K562 (cell line): ENCODE results near the gene GDF15. TPM values are rescaled to one million over a fixed set of nuclear protein-coding genes. Genes with fewer than 3 reads are reported as not detected.

Source experiments
- DMBX1 ChIP-seq: fragments of 250-450 bp; sonication (Bioruptor Pico); IDR thresholded peaks from 2 replicates; pipeline ENCODE4 v1.8.0; 2022; ENCODE audit warnings: inconsistent platforms, mild to moderate bottlenecking, moderate library complexity, borderline replicate concordance
- FOXK1 ChIP-seq: sonication (generic); formaldehyde crosslinking; IDR thresholded peaks from 2 replicates; pipeline ENCODE4 v1.8.0; 2022; ENCODE audit warnings: missing genetic modification reagents, mild to moderate bottlenecking, borderline replicate concordance
- GABPB1 ChIP-seq: sonication (generic); formaldehyde crosslinking; IDR thresholded peaks from 2 replicates; pipeline ENCODE4 v1.8.0; 2022; ENCODE audit warnings: mild to moderate bottlenecking, missing genetic modification reagents
- HNRNPK ChIP-seq: fragments of 200-400 bp; formaldehyde crosslinking; IDR thresholded peaks from one replicate; pipeline ENCODE4 v1.6.1; 2018; ENCODE audit warnings: mild to moderate bottlenecking, low read depth, low read length; ENCODE audit not compliant: poor library complexity, severe bottlenecking
- JUN ChIP-seq, 2 experiments: sonication (generic) in 1 of 2; formaldehyde crosslinking in 1 of 2; IDR thresholded peaks; 2 replicates each; pipeline versions ENCODE4 v1.6.1 to v1.8.0; 2012 to 2022; ENCODE audit warnings: borderline replicate concordance in 2 of 2, mild to moderate bottlenecking in 2 of 2, improper control_type of control experiment in 1 of 2, low read depth in 1 of 2, low read length in 1 of 2, missing genetic modification reagents in 1 of 2
- MAFF ChIP-seq: IDR thresholded peaks from 2 replicates; pipeline ENCODE4 v1.6.1; 2012; ENCODE audit warnings: low read length, improper control_type of control experiment
- MCM3 ChIP-seq: fragments of 450-650 bp; IDR thresholded peaks from 2 replicates; pipeline ENCODE4 v1.6.1; 2016
- OTX1 ChIP-seq: fragments of 450-650 bp; formaldehyde crosslinking; IDR thresholded peaks from 2 replicates; pipeline ENCODE4 v1.4.0; 2022; ENCODE audit warnings: mild to moderate bottlenecking
- PHF8 ChIP-seq: fragments of 200-600 bp; sonication (generic); IDR thresholded peaks from 2 replicates; pipeline ENCODE4 v1.6.1; 2012; ENCODE audit warnings: mixed run types, mild to moderate bottlenecking, inconsistent platforms, low read length, moderate library complexity, borderline replicate concordance
- PTTG1 ChIP-seq: fragments of 450-650 bp; IDR thresholded peaks from 2 replicates; pipeline ENCODE4 v1.6.1; 2016; ENCODE audit warnings: low read depth, mild to moderate bottlenecking, missing genetic modification characterization, missing compliant biosample characterization
- SIN3A ChIP-seq, 2 experiments: fragments of 150-350 bp in 1 of 2; IDR thresholded peaks; 2 replicates each; pipeline ENCODE4 v1.6.1; 2011 to 2016; ENCODE audit warnings: borderline replicate concordance in 2 of 2, low read depth in 2 of 2, low read length in 2 of 2, mild to moderate bottlenecking in 2 of 2, moderate library complexity in 2 of 2; ENCODE audit not compliant: control insufficient read depth in 1 of 2
- SIN3B ChIP-seq: fragments of 450-650 bp; IDR thresholded peaks from 2 replicates; pipeline ENCODE4 v1.6.1; 2017; ENCODE audit warnings: low read depth, mild to moderate bottlenecking, moderate library complexity
- STAT5A ChIP-seq: IDR thresholded peaks from 2 replicates; pipeline ENCODE4 v1.6.1; 2012; ENCODE audit warnings: low read length, inconsistent platforms, borderline replicate concordance
- SUPT5H ChIP-seq: fragments of 450-650 bp; IDR thresholded peaks from 2 replicates; pipeline ENCODE4 v1.6.1; 2016
- TARDBP ChIP-seq: fragments of 450-650 bp; IDR thresholded peaks from 2 replicates; pipeline ENCODE4 v1.6.1; 2016
- ZBTB1 ChIP-seq: sonication (generic); formaldehyde crosslinking; IDR thresholded peaks from 2 replicates; pipeline ENCODE4 v1.8.1; 2023; ENCODE audit warnings: missing genetic modification reagents, low read depth, mild to moderate bottlenecking, borderline replicate concordance
- ZNF57 ChIP-seq: fragments of 450-650 bp; formaldehyde crosslinking; IDR thresholded peaks from 2 replicates; pipeline ENCODE4 v1.4.0; 2020; ENCODE audit warnings: mild to moderate bottlenecking, moderate library complexity
- polyA plus RNA-seq, 8 experiments: library from polyadenylated mRNA; depleted of rRNA in 4 of 8; stranded (reverse) in 5 of 8; unstranded in 3 of 8; fragments of >200 nt; fragmentation: Nextera tagmentation in 2 of 8; fragmentation: Illumina TruSeq in 1 of 8; extraction: Ambion mirVana in 2 of 8; extraction: Trizol in 1 of 8; gene quantifications; 2 replicates each; pipeline versions ENCODE4 v1.2.1 to v1.2.3, GENCODE V29; 2011 to 2014; ENCODE audit warnings: inconsistent platforms in 1 of 8, missing spikeins in 1 of 8
- total RNA-seq, 7 experiments: library from RNA; depleted of rRNA in 6 of 7; stranded (reverse); fragments of >200 nt in 6 of 7; fragmentation: Illumina TruSeq in 2 of 7; extraction: Trizol in 2 of 7; gene quantifications; 2 replicates each; pipeline versions ENCODE4 v1.2.1 to v1.2.3, GENCODE V29; 2011 to 2021; ENCODE audit warnings: low replicate concordance in 1 of 7
- TF ChIP-seq, protein P1 (sequence below): fragments of 200-800 bp; sonication (Bioruptor generic); IDR thresholded peaks from 2 replicates; pipeline ENCODE4 v1.6.1; 2016; ENCODE audit warnings: missing genetic modification characterization, missing compliant biosample characterization
- TF ChIP-seq, protein P2 (sequence below): fragments of 450-650 bp; conservative IDR thresholded peaks from 2 replicates; pipeline ENCODE4 v1.6.1; 2016; ENCODE audit warnings: missing genetic modification characterization, low read depth, mild to moderate bottlenecking, control low read depth, missing compliant biosample characterization
- TF ChIP-seq, protein P3 (sequence below): fragments of 450-650 bp; conservative IDR thresholded peaks from 2 replicates; pipeline ENCODE4 v1.6.1; 2016; ENCODE audit warnings: missing genetic modification characterization, low read depth, mild to moderate bottlenecking, missing compliant biosample characterization, moderate library complexity

Gene GDF15
- total and polyA plus RNA-seq, 9 of the 15 experiments (the other 6 are each of a cell fraction or from before 2014, with no cell fraction given), result 2.3 to 82.4 (median 12.5) TPM

DNA sequence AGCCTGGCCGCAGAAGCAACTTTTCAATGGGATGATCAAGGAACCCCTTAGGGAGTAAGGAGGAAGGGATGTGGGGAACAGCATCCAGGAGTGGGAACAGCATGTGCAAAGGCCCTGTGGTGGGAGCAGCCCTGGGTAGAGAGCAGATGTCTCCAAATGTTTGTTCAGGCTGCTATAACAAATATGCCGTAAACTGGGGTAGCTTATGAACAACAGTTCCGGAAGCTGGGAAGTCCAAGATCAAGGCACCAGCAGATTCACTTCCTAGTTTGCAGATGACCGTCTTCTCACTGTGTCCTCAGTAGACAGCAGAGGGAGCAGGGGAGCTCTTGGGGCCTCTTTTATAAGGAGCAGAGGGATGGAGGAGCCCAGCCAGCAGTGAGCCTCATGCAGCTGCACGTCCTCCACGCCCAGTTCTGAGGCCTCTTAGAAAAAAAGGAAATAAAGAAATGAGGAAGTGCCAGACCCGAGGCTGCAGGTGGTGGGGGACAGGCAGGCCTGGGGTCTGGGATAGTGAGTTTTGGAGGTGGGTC lies 15.7 kb downstream of the GDF15 start (continued):
- TF ChIP-seq ZBTB1 (CRISPR knock-in tag), result no peak
- no peak; the same call in 1 of the 2 replicates for TF ChIP-seq SIN3B
- no peak for TF ChIP-seq SIN3A (IDR thresholded peaks at IDR 0.05; ENCODE audit: borderline replicate concordance in 2 of 2, control insufficient read depth in 1 of 2, low read depth in 2 of 2, low read length in 2 of 2)
- no peak for TF ChIP-seq SUPT5H
- TF ChIP-seq, protein P1, sequence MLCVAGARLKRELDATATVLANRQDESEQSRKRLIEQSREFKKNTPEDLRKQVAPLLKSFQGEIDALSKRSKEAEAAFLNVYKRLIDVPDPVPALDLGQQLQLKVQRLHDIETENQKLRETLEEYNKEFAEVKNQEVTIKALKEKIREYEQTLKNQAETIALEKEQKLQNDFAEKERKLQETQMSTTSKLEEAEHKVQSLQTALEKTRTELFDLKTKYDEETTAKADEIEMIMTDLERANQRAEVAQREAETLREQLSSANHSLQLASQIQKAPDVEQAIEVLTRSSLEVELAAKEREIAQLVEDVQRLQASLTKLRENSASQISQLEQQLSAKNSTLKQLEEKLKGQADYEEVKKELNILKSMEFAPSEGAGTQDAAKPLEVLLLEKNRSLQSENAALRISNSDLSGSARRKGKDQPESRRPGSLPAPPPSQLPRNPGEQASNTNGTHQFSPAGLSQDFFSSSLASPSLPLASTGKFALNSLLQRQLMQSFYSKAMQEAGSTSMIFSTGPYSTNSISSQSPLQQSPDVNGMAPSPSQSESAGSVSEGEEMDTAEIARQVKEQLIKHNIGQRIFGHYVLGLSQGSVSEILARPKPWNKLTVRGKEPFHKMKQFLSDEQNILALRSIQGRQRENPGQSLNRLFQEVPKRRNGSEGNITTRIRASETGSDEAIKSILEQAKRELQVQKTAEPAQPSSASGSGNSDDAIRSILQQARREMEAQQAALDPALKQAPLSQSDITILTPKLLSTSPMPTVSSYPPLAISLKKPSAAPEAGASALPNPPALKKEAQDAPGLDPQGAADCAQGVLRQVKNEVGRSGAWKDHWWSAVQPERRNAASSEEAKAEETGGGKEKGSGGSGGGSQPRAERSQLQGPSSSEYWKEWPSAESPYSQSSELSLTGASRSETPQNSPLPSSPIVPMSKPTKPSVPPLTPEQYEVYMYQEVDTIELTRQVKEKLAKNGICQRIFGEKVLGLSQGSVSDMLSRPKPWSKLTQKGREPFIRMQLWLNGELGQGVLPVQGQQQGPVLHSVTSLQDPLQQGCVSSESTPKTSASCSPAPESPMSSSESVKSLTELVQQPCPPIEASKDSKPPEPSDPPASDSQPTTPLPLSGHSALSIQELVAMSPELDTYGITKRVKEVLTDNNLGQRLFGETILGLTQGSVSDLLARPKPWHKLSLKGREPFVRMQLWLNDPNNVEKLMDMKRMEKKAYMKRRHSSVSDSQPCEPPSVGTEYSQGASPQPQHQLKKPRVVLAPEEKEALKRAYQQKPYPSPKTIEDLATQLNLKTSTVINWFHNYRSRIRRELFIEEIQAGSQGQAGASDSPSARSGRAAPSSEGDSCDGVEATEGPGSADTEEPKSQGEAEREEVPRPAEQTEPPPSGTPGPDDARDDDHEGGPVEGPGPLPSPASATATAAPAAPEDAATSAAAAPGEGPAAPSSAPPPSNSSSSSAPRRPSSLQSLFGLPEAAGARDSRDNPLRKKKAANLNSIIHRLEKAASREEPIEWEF, result no peak
- peak; percentile 32; the same call in 1 of the 2 replicates for TF ChIP-seq PHF8
- no peak for TF ChIP-seq FOXK1 (CRISPR knock-in tag)
- no peak for TF ChIP-seq JUN (IDR thresholded peaks at IDR 0.05; ENCODE audit: borderline replicate concordance, low read depth, low read length)
- TF ChIP-seq JUN (CRISPR knock-in tag; IDR thresholded peaks at IDR 0.05; ENCODE audit: borderline replicate concordance), result no peak
- TF ChIP-seq TARDBP, result no peak
- TF ChIP-seq MCM3, result no peak
- no peak for TF ChIP-seq DMBX1
- no peak for TF ChIP-seq HNRNPK
- TF ChIP-seq, protein P2, sequence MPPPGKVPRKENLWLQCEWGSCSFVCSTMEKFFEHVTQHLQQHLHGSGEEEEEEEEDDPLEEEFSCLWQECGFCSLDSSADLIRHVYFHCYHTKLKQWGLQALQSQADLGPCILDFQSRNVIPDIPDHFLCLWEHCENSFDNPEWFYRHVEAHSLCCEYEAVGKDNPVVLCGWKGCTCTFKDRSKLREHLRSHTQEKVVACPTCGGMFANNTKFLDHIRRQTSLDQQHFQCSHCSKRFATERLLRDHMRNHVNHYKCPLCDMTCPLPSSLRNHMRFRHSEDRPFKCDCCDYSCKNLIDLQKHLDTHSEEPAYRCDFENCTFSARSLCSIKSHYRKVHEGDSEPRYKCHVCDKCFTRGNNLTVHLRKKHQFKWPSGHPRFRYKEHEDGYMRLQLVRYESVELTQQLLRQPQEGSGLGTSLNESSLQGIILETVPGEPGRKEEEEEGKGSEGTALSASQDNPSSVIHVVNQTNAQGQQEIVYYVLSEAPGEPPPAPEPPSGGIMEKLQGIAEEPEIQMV (tag), result no peak
- no peak for TF ChIP-seq MAFF
- TF ChIP-seq GABPB1, result no peak
- TF ChIP-seq STAT5A, result no peak
- no peak for TF ChIP-seq OTX1 (CRISPR knock-in tag)
- no peak for TF ChIP-seq PTTG1
- TF ChIP-seq, protein P3, sequence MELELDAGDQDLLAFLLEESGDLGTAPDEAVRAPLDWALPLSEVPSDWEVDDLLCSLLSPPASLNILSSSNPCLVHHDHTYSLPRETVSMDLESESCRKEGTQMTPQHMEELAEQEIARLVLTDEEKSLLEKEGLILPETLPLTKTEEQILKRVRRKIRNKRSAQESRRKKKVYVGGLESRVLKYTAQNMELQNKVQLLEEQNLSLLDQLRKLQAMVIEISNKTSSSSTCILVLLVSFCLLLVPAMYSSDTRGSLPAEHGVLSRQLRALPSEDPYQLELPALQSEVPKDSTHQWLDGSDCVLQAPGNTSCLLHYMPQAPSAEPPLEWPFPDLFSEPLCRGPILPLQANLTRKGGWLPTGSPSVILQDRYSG, result no peak
- no peak for TF ChIP-seq ZNF57 (CRISPR knock-in tag)
